ENCODE data around the gene DNAH3. TPM values are rescaled to one million over a fixed set of nuclear protein-coding genes. Genes with fewer than 3 reads are reported as not detected.

The DNAH3 gene
- total RNA-seq, 1 experiment from 2014 or later = 0.24 TPM

- Histone ChIP-seq H3T11ph (ENCODE audit: low read length) (no peak overlapping the region), H2BK120ac (ENCODE audit: low read depth, low read length, poor library complexity, severe bottlenecking) (no peak overlapping the region), H2AK5ac (ENCODE audit: insufficient read length, low read length) (no peak overlapping the region), H3K9ac (ENCODE audit: extremely low read depth, insufficient read length, low read length) (no peak overlapping the region), H3K4me1 (ENCODE audit: insufficient read depth, low read length) (no peaks in the 10 kb centered on the region), H4K5ac (ENCODE audit: insufficient read length, low read depth, low read length) (no peak overlapping the region), H3K27me3 (ENCODE audit: insufficient read depth, low read length) (no peaks in the 10 kb centered on the region), H2BK20ac (ENCODE audit: low read depth, low read length, poor library complexity, severe bottlenecking) (no peak overlapping the region), H3K23me2 (ENCODE audit: insufficient read length, low read depth, low read length, poor library complexity, severe bottlenecking) (no peaks in the 10 kb centered on the region), H3K4me2 (ENCODE audit: insufficient read depth, insufficient read length, low read length) (no peak overlapping the region), H2BK5ac (ENCODE audit: insufficient read length, low read length) (no peak overlapping the region), H4K20me1 (ENCODE audit: control insufficient read depth, insufficient read depth, insufficient read length) (no peaks in the 10 kb centered on the region), H3K56ac (ENCODE audit: insufficient read length, low read depth, low read length) (no peak overlapping the region), H3K79me2 (ENCODE audit: insufficient read depth, low read length) (no peaks in the 10 kb centered on the region), H3K18ac (ENCODE audit: insufficient read length, low read depth, low read length) (no peak overlapping the region), H3K27ac (ENCODE audit: insufficient read length, low read depth, low read length) (no peak overlapping the region), H3K23ac (ENCODE audit: insufficient read length, low read depth, low read length) (no peak overlapping the region), H2AFZ (ENCODE audit: low read length) (no peak overlapping the region), H4K91ac (ENCODE audit: insufficient read length, low read depth, low read length) (no peak overlapping the region), H3K14ac (ENCODE audit: insufficient read depth, low read length) (no peak overlapping the region), H3K79me1 (ENCODE audit: insufficient read depth, low read depth, low read length, poor library complexity, severe bottlenecking) (no peaks in the 10 kb centered on the region), H4K8ac (replicated peaks; ENCODE audit: insufficient read length, low read depth, low read length) (no peak overlapping the region), H3K4ac (ENCODE audit: low read depth, low read length) (no peak overlapping the region), H2BK12ac (ENCODE audit: insufficient read length, low read depth, low read length) (no peak overlapping the region), H2BK15ac (ENCODE audit: low read depth, low read length) (no peak overlapping the region), H3K9me3 (ENCODE audit: control insufficient read depth, low read depth, low read length) (no peaks in the 10 kb centered on the region)
- Mint-ChIP-seq H3K27me3 (ENCODE audit: low read depth) (no peaks in the 10 kb centered on the region), H3K4me1 (peaks cover 17% of the 10 kb centered on the region in 2 experiments), H3K9me3 (no peaks in the 10 kb centered on the region), H3K36me3 (ENCODE audit: insufficient read depth in 1 of 3, low read depth in 3 of 3) (peaks cover 9 to 11% (median 9%) of the 10 kb centered on the region in 3 experiments; a peak in 5 of 7 replicates), H3K4me3 (no peak overlapping the region), H3K27ac (peak overlapping the region in 2 of 3 experiments; percentile 8 to 19; a peak in 1 of 7 replicates)
- TF ChIP-seq, protein P1, sequence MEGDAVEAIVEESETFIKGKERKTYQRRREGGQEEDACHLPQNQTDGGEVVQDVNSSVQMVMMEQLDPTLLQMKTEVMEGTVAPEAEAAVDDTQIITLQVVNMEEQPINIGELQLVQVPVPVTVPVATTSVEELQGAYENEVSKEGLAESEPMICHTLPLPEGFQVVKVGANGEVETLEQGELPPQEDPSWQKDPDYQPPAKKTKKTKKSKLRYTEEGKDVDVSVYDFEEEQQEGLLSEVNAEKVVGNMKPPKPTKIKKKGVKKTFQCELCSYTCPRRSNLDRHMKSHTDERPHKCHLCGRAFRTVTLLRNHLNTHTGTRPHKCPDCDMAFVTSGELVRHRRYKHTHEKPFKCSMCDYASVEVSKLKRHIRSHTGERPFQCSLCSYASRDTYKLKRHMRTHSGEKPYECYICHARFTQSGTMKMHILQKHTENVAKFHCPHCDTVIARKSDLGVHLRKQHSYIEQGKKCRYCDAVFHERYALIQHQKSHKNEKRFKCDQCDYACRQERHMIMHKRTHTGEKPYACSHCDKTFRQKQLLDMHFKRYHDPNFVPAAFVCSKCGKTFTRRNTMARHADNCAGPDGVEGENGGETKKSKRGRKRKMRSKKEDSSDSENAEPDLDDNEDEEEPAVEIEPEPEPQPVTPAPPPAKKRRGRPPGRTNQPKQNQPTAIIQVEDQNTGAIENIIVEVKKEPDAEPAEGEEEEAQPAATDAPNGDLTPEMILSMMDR (conservative IDR thresholded peaks at IDR 0.05) = no peak
- WGBS (ENCODE audit: extremely low coverage, insufficient read length, low lambda C conversion rate) = no CpG with 5 or more reads among the region's 10 CpGs
- DNase-seq = no peak
Measured at GRCh38 chr16:20916289-20916688, 234.4 kb downstream of the DNAH3 start.

All from H9 (cell line).